Sigmoid colon (tissue), 4 donors: Measurements from ENCODE around the gene CAMTA1.

Experiments used
- CTCF ChIP-seq, 4 experiments: fragments of 450-650 bp in 3 of 4; fragments of 200-600 bp in 1 of 4; IDR thresholded peaks; one replicate each; pipeline ENCODE4 v1.5.1; 2016 to 2019; ENCODE audit warnings: antibody characterized with exemption in 4 of 4, mild to moderate bottlenecking in 3 of 4, moderate library complexity in 2 of 4
- POLR2A ChIP-seq, 2 donors: fragments of 450-650 bp; IDR thresholded peaks; one replicate each; pipeline ENCODE4 v1.6.1; 2016; ENCODE audit warnings: antibody characterized with exemption in 2 of 2, mild to moderate bottlenecking in 2 of 2, moderate library complexity in 2 of 2
- POLR2AphosphoS5 ChIP-seq, 4 donors: sonication (generic); formaldehyde crosslinking; IDR thresholded peaks; one replicate each; pipeline ENCODE4 v1.6.1; 2017; ENCODE audit warnings: antibody characterized with exemption in 4 of 4

GRCh38 chr1:7458946-7459345 lies 673.7 kb downstream of the CAMTA1 start:
- TF ChIP-seq POLR2A (IDR thresholded peaks at IDR 0.05) (no peak), CTCF (IDR thresholded peaks at IDR 0.05) (no peak), POLR2AphosphoS5 (IDR thresholded peaks at IDR 0.05) (no peak)
